HG02759 (cell line): ENCODE data around the gene SMURF2.
"Not testable (repeated sequence)": the region's sequence is repeated elsewhere in the genome, so short reads cannot be mapped to it uniquely, and the experiment has no call there.

Source experiments
- ATAC-seq: cut with Tn5 transposase; IDR thresholded peaks from one replicate; pipeline ENCODE4 v1.9.1; 2021; ENCODE audit warnings: mild to moderate bottlenecking, moderate library complexity; ENCODE audit not compliant: unreplicated experiment

The SMURF2 gene

DNA sequence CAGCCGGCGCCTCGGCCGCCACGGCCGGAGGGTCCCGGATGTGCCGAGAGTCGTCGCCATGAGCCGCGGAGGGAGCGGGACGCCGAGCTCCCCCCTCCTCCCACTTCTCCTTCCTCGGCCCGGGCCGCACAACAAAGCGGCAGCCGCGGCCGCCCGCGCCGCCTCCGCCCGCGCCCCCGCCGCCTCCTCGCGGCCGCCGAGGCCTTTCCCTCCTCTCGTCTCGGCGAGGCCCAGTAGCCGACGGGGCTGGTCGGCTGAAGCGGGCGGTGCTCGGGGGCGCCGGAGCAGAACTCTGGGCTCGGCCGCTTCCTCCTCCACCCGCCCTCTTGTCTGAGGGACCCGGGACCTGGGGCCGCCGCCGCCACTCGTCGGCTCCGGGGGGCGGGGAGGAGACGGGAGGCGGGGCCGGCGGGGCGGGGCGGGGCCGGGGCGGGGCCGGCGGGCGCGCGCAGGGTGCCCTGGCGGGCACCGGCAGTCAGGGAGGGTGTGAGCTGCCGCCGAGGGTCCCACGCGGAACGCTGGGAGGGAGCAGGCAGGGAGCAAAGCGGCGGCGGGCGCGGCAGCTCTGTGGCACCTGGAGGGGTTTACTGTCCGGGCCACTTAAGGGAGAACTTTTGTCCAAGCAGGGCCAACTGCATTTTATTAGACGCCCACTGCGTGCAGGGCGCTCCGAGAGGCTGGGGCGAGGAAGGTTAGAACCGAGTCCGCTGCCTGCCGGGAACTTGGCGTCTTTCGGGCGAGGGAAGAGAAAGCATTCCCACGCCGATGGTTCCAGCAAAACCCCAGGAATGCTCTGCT, at the start of gene SMURF2:
TSS of gene SMURF2 (minus strand) at position 332 of the 798 bp plus-strand sequence. CDS start 427 bp downstream, outside the sequence.
- ATAC-seq, result peak; percentile 84

DNA sequence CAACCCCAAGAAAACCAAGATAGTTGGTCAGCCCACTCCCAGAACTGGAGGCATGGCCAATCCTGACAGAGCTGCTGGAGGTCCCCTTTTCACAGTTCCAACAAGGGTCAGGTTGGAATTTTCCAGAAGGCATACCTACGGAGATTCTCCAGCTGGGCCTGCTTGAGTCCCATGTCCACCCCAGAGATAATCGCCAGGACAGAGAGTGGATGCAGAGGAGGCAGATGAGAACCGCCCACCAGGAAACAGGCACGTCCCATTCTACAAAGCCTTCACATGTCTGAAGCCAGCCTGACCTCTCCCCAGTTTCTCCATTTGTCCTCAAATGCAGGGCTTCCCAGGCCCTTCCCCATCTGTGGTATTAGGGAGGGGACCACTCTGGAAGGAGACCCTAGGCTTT, 47.4 kb upstream of the SMURF2 start:
- ATAC-seq, result no peak

DNA sequence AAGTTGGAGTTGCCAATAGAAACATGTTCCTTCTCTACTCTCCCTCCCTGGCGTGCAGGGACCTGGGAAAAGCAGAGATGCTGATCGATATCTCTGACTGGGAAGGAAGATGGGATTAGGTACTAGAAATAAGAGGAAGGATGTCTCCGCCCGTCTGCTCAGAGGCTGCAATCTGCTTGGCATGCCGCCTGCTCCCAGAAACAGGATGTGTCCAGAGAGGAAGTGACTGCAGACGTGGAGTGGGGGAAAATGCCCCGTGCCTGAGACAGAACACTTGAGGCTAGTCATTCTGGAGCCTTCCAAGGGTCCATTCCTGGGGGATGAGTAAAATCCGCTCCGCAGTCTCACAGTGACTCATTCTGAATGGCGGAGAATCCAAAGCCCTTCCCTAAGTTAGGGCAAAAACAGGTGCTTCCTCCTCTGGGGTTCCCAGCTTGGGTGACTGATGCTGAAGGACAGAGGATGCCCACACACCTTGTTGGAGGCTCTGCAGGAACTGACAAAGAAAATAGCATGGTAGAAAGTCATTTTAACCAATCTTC, 45.0 kb upstream of the SMURF2 start:
- no peak for ATAC-seq

- no peak for ATAC-seq
Observed at GRCh38 chr17:64706224-64707049, 44.3 kb upstream of the SMURF2 start.

- ATAC-seq, result no peak
Observed at GRCh38 chr17:64702815-64703214, 40.7 kb upstream of the SMURF2 start.

DNA sequence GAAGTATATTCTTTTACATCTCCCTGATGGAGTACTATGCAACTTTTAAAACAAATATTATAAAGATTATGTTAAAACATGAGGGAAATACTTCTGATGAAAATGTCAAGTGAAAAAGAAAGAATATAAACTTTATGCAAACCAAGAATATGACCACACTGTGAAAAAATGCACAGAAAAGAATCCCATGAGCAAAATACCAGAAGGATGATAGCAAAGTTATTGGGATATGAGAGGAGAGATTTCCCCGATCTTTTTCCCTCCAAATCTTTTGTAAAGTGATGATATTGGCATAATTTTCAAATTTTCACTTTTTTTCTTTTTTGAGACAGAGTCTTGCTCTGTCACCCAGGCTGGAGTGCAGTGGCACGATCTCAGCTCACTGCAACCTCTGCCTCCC, 36.6 kb upstream of the SMURF2 start:
- no peak for ATAC-seq

- ATAC-seq, result no peak
Observed at GRCh38 chr17:64694207-64694606, 32.1 kb upstream of the SMURF2 start.

GRCh38 chr17:64692187-64692586, 30.1 kb upstream of the SMURF2 start:
- ATAC-seq, result no peak

DNA sequence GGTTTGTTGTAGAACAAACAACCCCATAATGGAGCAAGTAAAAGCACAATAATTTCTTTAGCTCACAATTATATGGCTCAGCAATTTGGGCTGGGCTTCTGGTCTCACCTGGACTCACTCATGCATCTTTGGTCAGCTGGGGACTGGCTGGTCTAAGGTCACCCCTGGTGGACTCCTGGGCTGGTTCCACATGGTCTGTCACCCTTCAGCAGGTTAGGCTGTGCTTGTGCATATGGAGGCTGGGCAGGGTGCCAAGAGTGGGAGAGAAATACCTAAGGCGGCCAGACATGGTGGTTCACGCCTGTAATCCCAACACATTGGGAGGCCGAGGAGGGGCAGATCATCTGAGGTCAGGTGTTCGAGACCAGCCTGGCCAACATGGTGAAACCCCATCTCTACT, 27.0 kb upstream of the SMURF2 start:
- ATAC-seq, result no peak

GRCh38 chr17:64688481-64688880, 26.4 kb upstream of the SMURF2 start:
- ATAC-seq, result no peak

- no peak for ATAC-seq
Observed at GRCh38 chr17:64687961-64688360, 25.9 kb upstream of the SMURF2 start.

DNA sequence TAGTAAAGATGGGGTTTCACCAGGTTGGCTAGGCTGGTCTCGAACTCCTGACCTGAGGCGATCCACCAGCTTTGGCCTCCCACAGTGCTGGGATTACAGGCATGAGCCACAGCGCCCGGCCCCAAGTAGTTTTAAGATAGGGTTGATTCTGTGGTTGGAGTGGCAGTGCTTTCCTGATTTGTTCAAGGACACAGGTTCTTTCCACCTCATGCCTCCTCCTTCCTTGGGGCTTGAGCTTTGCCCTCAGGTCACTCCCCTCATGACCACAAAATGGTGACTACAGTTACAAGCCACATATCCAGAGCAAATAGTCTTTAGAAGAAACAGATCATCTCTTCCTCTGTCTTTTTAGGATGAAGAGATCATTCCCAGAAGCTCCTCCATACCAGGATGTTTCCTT, 25.3 kb upstream of the SMURF2 start:
- ATAC-seq, result no peak

DNA sequence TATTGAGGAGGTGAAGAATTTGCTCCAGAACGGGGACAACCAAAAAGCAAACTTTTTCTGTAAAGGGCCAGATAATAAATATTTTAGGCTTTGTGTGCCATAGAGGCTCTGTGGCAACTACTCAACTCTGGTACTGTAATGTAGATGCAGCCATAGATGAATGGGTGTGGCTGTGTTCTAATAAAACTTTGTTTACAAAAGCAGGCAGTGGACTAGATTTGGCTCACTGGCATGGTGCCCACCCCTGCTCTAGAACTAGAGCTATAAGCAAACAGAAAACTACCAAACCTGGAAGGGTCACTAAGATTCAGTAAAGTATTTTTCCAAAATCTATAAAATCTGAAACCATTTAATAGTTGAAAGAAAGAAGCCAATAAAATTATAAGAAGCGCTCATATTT, 24.6 kb upstream of the SMURF2 start:
- no peak for ATAC-seq

GRCh38 chr17:64685705-64686104, 23.6 kb upstream of the SMURF2 start:
- no peak for ATAC-seq

DNA sequence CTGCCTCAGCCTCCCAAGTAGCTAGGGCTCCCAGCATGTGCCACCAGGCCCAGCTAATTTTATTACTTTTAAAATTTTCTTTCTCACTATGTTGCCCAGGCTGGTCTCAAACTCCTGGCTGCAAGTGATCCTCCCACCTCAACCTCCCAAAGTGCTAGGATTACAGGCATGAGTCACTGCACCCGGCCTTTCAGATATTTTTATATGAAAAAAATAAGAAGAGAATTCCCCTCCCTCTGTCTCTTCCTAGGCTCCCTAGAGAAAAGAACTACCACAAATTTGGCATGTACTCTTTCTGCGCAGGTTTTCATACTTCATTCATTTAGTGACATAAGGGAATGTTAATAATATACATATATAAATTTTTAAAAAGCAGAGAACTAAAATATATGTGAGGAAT, 21.7 kb upstream of the SMURF2 start:
- ATAC-seq, result no peak

DNA sequence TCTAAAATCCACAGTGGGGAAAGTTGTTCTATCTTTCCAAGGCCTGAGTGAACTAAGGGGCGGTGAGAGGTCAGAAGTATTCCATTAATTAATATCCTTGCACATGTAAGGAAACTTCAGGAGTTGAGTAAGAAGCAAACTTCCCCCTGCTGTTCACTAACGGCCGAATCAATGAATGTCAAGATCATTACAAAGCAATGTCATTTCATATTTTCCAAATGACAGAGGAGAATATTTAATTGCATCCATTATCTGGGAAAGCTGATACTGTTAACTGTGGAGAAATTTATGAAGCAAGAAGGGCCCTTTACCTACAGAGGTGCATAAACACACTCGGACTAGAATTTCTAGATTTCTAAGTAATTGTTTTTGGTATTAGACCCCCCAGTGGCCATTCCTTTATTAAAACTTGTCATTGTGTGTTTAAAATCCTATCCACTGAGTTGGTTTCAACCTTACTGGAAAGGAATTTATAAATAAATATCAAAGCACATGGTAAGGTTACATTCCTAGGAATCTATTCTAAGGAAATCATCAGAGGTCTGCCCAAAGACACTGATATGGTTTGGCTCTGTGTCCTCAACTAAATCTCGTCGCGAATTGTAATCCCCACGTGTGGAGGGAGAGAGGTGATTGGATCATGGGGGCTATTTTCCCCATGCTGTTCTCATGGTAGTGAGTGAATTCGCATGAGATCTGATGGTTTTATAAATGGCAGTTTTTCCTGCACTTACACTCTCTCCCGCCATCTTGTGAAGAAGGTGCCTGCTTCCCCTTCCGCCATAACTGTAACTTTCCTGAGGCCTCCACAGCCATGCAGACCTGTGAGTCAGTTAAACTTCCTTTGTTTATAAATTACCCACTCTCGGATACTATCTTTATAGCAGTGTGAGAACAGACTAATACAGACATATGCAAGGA, 20.4 kb upstream of the SMURF2 start:
- ATAC-seq, result no peak

GRCh38 chr17:64679710-64680216, 17.7 kb upstream of the SMURF2 start:
- ATAC-seq, result no peak

GRCh38 chr17:64676763-64677162, 14.7 kb upstream of the SMURF2 start:
- no peak for ATAC-seq

DNA sequence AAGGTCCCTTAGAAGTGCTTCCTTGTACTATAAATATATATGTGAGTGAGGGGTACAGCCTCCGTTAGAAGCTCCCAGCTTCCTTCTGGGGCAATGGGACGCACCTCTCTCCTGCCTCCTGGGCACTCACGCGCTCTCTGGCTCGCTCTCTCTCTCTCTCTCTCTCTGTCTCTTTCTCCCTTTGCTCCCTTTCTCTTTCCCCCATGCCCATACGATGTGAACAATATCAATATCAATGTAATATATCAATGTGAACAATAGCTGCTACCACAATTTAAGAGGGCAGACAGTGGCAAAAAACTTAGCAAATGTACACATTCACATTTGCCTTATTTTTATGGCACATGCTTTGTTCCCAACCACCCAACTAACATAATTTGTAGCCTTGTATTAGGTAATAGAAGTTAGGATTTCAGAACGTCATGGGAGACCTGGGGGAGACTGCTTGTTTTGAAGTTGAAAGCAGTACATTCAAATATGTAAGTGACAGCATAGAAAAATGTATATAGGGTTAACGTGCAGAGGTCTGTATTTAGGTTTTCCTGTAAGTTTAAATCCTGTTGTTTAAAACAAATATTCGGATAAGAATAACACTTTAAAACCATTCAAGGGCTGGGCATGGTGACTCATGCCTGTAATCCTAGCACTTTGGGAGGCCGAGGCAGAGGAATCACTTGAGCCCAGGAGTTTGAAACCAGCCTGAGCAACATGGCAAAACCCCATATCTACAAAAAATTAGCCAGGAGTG, 8.9 kb upstream of the SMURF2 start:
- ATAC-seq, result not testable (repeated sequence)
